COR-L47 (cell line): ENCODE data around the gene SLC16A5.
A peak's percentile ranks its signal among the peaks of the same experiment; 100 is the strongest.
"Not testable (repeated sequence)": the region's sequence is repeated elsewhere in the genome, so short reads cannot be mapped to it uniquely, and the experiment has no call there.

Source experiments
- DNase-seq: peaks from one replicate; lab custom pipeline; 2025; lab: John Stamatoyannopoulos, UW

Gene SLC16A5, protein sequence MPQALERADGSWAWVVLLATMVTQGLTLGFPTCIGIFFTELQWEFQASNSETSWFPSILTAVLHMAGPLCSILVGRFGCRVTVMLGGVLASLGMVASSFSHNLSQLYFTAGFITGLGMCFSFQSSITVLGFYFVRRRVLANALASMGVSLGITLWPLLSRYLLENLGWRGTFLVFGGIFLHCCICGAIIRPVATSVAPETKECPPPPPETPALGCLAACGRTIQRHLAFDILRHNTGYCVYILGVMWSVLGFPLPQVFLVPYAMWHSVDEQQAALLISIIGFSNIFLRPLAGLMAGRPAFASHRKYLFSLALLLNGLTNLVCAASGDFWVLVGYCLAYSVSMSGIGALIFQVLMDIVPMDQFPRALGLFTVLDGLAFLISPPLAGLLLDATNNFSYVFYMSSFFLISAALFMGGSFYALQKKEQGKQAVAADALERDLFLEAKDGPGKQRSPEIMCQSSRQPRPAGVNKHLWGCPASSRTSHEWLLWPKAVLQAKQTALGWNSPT

DNA sequence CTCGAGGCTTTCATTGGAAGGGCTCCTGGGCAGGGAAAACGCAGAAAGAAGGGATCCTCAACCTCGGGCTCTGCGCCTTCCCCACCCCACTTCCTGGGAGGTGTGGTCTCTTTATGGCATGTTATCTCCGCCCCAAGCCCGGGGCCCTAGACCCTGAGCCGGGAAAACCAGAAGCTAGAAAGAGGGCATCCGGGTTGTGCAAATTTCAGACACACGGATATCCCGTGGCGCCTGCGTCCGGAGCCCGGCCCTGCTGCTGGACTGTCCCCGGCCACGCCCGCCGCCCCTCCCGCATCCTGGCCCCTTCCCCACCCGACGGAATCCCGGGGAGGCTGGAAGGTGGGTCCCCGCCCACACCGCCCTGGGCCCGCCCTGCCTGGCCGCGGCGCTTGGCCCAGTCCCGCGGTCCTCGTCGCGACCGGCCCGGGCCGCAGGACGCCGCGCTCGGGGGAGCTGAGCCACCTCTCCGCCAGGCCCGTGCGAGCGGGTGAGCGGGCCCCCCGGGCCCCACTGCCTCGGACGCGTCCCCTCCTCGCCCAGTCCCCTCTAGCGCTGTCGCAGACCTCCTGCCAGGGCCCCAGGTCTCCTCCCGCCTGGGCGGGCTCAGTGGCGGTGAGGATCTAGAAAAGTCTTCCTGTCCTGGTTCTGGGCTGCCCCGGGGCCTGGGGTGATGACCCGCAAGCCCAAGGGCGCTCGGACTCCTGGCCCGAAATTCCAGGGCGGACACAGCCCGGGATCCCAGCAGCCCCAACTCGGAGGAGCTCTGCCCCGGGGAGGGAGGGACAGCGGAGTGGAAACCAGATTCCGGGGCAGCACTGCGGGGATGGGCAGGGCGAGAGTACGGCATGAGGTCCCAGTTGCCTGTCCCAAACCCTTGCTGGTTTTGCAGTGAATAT lies at the start of gene SLC16A5:
TSS of gene SLC16A5 (plus strand) at position 397 of the 896 bp plus-strand sequence. CDS start 5,683 bp downstream, outside the sequence.
- peak; percentile 12 for DNase-seq

DNA sequence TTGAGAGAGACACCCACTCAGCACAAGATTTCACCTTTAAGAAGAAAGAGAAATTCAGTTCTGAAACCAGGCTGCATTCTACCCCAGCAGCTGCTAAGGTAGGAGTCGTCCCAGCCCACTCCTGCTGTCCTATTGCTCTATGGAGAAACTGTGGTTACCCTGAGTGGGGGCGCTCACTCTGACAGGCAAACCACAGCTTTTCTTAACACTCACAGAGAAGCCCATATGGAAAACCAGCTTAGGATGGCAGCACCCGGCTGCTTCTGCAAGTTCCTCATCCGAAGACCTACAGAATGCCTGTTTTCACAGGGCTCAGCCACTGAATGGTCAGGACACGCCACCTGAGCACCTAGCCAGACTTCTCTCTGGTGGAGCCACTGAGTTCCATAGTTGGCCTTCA lies 48.5 kb upstream of the SLC16A5 start:
- DNase-seq: no peak

DNA sequence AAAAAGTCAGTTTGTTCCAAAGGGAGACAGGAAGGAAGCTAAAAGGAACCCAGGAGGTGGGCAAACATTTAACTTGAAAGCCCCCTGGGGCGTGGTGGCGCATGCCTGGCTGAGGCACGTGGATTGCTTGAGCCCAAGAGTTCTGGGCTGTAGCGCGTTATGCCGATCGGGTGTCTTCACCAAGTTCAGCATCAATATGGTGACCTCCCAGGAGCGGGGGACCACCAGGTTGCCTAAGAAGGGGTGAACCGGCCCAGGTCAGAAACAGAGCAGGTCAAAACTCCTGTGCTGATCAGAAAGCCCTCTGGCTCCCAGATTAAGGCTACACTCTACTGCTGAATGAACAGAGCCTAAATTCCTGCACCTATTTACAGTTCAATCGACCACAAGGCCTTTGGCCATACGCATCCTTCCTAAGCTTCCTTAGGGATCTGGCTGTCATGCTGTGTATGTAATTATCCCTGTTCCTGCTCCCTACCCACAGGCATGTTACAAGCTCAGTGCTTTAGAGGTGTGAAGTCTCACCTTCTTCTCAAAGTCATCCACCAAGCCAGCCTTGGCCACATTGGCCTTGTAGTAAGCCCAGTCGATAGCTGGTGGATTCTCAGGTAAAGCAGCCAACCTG lies 46.0 kb upstream of the SLC16A5 start:
- DNase-seq: no peak

DNA sequence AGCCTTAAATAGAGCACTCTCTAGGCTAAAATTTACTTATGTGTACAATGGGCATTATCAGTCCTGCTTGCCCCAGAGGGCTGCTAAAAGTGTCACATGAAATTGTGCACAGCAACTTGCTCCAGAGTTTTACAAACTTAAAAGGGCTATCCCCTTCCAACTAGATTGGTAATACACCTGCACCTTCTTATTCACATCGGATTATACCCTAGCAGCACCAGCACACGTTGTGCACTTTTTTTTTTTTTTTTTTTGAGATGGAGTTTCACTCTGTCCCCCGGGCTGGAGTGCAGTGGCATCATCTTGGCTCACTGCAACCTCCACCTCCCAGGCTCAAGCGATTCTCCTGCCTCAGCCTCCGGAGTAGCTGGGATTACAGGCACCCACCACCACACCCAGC lies 44.0 kb upstream of the SLC16A5 start:
- not testable (repeated sequence) for DNase-seq

DNA sequence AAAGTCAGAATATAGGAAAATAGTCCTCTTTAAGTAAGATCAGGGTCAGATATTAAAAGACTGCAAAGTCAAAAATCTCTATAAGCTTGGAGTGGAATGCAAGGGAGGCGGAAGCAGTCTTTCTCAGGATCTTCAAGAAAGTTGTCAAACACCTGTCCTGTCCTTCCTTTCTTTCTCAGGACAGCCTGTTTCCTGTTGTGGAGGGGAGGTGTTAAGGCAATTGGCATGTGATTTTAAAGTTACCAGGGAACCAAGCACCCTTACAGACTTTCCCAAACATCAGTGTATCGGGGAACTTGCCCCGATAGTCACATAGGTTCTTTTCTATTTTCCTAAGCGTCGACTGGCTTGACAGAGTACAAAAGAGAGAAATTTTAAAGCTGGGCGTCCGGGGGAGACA lies 43.0 kb upstream of the SLC16A5 start:
- no peak for DNase-seq

DNA sequence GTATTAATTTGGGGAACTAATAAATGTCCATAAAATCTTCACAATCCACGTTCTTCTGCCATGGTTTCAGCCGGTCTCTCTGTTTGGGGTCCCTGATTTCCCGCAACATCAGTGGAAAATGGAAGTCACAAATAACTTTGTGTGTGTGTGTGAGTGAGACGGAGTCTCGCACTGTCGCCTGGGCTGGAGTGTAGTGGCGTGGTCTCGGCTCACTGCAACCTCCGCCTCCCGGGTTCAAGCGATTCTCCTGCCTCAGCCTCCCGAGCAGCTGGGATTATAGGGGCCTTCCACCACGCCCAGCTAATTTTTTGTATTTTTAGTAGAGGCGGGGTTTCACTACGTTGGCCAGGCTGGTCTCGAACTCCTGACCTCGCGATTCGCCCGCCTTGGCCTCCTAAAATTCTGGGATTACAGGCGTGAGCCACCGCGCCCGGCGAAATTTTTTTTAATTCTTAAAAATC lies 41.8 kb upstream of the SLC16A5 start:
- DNase-seq: not testable (repeated sequence)

DNA sequence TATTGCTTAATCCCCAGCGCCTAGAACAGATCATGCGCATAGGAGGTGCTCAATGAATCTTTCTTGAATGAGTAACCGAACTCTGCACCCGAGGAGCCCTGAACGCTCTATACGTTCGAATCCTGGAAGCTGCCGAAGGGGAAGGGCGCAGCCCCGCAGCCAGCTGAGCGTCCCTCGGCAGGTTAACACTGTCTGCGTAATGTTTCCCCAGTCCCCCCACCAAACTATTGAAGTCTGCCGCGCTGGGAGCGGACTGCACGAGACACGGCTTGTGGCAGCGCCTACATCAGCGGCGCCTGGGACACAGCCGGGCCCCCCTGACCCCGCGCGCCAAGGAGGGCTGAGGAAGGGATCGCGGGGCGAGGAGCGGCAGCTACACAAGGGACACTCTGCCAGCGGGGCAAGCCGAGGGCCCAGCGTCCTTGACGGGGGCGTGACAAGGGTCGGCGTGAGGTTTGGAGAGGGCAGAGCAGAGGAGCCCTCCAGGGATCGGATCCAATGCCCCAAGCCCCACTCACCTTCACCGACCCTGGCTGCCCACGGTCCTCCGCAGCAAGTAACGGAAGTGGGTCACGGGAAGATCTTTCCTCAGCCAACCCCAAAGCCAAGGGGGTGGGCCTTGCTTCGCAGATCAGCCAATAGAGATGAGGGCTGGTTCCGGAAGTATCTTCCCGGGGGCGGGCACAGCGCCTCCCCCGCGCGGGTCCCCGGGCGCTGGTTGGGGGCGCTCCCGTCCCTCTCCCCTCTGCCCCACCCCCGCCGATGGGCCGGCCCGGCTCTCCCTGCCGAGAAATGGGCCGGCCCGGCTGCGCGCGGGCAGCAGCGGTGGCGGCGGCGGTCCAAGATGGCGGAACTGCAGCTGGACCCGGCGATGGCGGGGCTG lies 41.1 kb upstream of the SLC16A5 start, which contains the start of the genes ATP5PD and KCTD2:
TSS of gene ATP5PD (minus strand) at position 563 of the 883 bp plus-strand sequence. CDS start 4,319 bp downstream, outside the sequence.
TSS of gene KCTD2 (plus strand) at position 819 of the 883 bp plus-strand sequence. CDS start at position 845, 26 bp downstream.
- DNase-seq: peak; percentile 93

DNA sequence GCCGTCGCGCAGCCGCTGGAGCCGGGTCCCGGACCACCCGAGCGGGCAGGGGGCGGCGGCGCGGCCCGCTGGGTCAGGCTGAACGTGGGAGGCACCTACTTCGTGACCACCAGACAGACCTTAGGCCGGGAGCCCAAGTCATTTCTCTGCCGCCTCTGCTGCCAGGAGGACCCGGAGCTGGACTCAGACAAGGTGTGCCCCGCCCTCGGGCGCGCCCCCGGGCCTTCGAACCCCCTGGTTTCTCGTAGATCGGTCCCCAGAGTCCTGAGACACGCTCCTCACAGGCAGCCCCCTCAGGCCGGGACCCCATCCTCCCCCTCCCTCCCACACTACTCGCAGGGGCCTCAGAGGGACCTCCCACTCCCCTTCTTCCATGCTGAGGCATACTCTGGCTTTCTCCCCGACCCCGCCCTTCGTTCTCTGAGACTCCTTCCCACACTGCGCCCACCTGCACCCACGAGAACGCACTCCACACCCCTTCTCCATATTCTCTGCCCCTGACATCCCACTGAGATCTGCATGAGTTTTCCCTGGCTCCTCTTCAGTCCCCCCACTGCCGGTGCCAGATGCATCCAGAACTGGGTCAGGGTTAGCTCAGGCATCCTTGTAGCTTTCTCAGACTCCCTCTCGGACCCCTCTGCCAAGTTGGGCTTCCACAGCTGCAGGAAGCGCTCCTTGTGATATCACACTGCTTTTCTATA lies 40.2 kb upstream of the SLC16A5 start:
- DNase-seq: no peak

DNA sequence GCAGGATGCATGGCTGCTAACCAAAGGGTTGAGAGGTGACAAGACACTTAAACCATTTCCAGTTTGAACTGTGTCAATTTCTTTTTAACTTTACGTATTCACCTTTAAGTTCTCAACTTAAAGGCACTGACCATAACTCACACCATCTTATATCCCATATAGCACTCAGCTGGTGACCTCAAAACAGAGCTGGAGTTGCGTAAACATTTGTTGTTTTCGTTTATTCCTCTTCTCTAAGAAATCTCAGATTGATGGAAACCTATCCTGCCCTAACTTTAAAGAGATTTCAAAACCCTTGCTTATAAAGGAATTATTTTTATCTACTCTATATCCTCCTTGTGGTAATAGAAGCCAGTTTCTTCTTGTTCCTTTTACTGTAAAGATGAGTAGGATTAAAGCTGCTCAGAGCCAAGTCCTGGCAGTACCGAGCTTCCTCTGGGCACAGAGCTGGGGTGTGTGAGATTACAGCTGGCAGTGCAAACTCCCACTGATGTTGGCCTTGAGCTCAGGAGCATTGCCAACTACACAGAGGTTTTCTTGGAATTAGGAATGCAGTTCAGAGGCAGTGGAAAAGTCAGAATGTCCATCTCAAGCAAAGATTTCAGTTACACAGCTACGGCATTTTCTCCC lies 39.4 kb upstream of the SLC16A5 start:
- DNase-seq: no peak

DNA sequence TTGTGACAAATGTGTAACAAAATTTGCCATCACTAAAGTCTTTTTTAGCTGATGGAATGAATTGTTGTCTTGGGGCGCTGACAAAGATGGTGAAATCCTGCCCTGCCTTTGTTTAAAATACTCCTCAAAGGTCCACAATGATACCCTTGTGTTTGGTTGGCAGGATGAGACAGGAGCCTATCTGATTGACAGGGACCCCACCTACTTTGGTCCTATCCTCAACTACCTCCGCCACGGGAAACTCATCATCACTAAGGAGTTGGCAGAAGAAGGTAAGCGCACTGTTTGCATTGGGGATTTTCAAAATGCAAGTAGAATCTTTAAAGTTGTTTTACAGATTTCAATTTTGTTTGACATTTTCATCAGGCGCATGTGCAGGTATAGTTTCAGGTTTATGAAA lies 38.7 kb upstream of the SLC16A5 start:
- DNase-seq: no peak

DNA sequence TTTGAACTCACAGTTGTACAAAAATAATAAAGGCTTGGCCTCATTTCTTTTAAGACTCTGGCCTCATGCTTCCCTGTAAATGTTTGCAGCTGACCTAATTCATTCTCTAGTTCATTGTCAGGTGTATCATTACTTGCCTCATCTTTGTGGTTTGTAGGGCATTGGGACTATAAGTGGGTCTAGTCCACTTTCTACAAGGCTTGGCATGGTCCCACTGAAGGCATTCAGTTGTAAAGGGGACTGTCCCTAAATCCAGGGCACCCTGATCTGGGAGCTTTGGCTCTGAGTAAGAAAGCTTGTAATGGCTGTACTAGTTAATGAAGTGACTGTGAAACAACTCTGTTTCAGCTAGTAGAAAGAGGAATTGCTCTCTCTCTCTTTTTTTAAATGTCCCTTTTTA lies 38.0 kb upstream of the SLC16A5 start:
- DNase-seq: no peak

DNA sequence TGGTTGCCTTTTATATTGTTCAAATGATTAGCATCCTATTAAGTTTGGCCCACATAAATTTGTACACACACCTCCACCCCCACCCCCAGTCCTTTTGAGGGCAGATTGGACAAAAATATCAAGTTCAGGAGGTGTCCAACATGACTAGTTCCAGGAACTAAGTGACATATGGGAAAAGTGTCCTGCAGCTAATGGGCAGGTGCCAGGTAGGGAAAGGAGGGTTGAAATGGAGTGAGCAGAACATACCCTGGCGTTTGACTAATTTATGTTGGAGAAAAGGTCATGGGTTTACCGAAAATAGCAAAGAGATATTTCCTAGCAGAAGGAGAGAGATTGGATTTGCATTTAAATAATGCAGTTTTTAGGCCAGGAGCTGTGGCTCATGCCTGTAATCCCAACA lies 35.8 kb upstream of the SLC16A5 start:
- DNase-seq: no peak

DNA sequence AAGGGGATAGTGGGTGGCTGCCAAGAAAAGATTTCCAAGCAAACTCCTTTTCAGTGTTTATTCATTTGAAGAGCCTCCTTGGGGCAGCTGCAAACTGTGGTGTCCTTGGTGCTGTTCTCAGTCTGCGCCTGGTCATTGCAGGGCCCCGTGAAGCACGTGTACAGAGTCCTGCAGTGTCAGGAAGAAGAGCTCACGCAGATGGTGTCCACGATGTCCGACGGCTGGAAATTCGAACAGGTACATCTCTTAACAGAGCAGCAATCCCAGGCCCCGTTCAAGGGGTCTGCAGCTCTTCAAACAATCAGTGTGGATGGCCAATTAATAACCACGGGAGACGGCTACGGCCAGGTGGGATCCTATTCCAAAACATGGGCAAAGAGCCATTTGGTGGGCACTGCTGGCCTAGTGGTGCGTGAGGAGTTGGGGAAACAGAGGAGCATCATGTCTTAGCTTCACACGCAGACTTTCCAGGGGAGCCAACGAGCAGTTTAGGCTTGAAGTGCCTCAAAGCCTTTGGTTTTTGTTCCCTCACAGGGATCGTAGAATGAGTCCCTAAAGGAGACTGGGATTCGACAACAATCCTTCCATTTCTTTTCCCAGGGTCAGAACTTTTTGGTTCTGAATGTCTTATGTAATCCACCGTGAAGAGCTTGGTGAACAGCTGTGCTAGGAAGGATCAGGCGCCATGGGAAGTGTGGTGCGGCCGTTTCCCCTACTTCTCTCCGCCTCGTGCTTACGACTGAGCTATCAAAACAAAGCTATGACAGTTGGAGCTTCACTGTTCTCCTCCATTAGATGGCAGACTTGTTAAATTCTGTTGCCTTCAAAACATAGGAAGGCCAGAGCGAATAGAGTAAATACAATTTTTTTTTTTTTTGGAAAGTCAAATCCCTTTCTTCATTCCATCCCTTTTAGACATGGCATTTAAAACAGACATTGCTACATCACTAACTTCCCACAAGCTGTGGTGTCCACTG lies 28.1 kb upstream of the SLC16A5 start:
- DNase-seq: no peak

DNA sequence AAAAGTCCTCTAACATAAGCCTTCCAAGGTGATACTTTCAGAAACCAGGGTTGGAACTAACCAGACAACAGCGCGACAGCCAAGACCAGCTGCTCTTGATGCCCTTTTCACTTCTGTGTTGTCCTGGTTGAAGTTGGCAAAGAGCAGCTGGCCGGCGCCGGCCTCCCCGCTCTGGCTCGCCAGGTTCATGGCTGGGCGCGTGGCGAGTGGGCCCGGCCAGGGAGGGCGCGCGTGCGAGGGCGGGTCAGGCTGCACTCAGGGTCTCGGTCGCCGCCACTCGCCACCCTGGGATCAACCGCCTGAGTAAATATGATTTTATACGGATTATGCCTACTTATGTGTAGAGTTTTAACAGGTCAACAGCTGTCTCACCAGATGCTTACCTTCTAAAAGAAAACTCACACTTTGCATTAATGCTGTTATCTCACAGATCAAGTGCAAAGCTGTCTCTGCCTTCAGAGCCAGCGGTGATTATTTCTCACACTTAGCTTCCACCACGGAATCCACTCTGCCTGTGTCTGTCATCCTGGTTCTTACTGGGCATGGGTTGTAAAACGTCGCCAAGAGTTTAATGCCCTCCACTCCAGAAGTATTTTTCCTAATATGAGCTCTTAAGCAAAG lies 27.2 kb upstream of the SLC16A5 start:
- no peak for DNase-seq

DNA sequence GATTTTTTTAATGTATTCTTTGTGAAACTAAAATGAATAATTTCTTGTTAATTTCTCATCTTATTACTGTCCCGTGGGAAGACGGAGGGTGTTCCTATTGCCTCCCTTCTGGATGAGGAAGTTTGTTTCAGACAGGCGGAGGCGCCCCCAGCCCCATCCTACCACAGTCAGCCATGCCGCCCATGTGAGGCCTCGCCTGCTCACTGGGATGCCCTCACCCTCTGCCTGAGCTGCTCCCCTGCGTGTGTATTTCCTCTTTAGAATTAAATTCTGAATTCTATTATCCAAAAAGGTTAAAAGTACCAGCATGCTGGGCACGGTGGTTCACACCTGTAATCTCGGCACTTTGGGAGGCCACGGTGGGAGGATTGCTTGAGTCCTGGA lies 26.7 kb upstream of the SLC16A5 start:
- no peak for DNase-seq

DNA sequence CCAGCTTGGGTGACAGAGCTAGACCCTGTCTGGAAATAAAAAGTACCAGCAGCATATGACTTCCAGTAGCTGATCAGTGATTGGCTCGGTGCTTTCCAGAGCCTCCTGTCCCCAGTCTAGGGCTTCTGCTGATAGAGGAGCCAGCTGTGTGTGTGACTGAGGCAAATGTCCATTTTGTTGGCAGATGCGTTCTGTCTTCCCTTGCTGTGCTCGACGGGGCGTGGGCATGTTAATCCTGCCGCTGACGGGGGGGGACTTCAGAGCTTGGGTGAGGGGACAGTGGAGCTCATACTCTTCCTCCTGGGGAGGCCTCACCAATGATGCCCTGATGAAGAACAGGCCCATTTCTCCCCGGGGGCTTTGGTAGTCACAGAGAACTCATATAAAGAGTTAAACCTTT lies 26.1 kb upstream of the SLC16A5 start:
- DNase-seq: no peak

DNA sequence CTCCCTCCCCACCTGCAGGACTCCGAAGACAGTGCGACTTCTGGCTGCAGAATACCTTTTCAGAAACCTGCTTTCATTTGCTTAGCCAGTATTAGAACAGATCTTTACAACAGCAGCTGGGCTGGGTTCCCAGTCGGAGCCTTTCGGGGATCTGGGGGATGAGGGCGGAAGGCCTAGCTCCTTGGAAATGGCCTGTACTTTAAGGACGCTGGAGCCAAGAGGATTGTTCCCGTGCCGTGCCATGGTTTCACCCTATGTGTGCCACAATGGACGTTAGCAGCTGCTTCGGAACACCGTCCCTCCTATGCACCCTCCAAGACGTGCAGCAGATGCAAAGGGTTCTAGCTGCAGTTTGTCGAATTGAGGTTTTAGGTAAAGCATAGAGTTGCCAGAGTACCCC lies 24.6 kb upstream of the SLC16A5 start:
- no peak for DNase-seq

DNA sequence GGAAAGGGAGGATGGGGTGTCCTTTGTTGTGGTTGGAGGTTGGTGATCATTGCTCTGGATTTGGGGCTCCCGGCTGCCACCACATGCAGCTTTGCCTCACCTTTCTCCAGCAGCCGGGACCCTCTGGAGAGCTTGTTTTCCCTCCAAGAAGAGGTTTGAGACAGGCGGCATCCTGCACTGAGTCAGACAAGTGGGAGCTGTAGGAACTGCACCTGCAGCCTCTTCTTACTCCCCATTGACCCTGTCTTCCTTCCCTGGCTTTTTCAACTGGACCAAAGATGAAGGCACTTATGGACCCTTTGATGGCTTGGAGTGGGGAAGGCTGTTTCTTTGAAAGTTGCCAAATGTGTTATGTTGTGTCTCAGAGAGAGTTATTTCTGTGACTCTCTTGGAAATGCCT lies 24.1 kb upstream of the SLC16A5 start:
- no peak for DNase-seq
